Prostate gland (tissue), 2 donors: Measurements from ENCODE around the gene TSC22D1.

Experiments used
- CTCF ChIP-seq, 4 experiments: fragments of 200-600 bp in 2 of 4; fragments of 450-650 bp in 2 of 4; sonication (generic) in 2 of 4; IDR thresholded peaks; 1 replicate in 3 of 4; 2 replicates in 1 of 4; pipeline ENCODE4 v1.5.1; 2016 to 2019; ENCODE audit warnings: antibody characterized with exemption in 4 of 4, mild to moderate bottlenecking in 2 of 4, moderate library complexity in 2 of 4
- POLR2A ChIP-seq: fragments of 450-650 bp; IDR thresholded peaks from one replicate; pipeline ENCODE4 v1.6.1; 2016; ENCODE audit warnings: antibody characterized with exemption, mild to moderate bottlenecking
- POLR2AphosphoS5 ChIP-seq: sonication (generic); formaldehyde crosslinking; IDR thresholded peaks from one replicate; pipeline ENCODE4 v1.6.1; 2017; ENCODE audit warnings: antibody characterized with exemption

- TF ChIP-seq CTCF (IDR thresholded peaks at IDR 0.05) = no peak
- TF ChIP-seq POLR2A = no peak
- TF ChIP-seq POLR2AphosphoS5 = no peak
These were observed 125.9 kb downstream of the TSC22D1 start for GRCh38 chr13:44449999-44450821.
